GM21723 (cell line): ENCODE results near the gene NAPEPLD.
"Not testable (repeated sequence)": the region's sequence is repeated elsewhere in the genome, so short reads cannot be mapped to it uniquely, and the experiment has no call there.

Experiments used
- ATAC-seq: cut with Tn5 transposase; IDR thresholded peaks from one replicate; pipeline ENCODE4 v1.9.1; 2021; ENCODE audit warnings: mild to moderate bottlenecking, moderate library complexity; ENCODE audit not compliant: unreplicated experiment

The NAPEPLD gene

DNA sequence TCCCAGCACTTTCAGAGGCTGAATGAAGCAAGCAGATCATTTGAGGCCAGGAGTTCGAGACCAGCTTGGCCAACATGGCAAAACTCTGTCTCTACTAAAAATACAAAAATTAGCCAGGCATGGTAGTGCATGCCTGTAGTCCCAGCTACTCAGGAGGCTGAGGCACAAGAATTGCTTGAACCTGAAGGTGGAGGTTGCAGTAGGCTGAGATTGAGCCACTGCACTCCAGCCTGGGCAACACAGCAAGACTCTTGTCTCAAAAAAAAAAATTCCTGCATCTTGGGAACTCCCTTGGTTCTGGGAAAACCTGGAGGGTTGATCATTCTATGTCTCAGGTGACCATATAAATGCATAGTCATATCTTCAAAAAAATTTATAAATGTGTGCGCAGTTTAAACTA lies 4.1 kb downstream of the NAPEPLD start:
- not testable (repeated sequence) for ATAC-seq

DNA sequence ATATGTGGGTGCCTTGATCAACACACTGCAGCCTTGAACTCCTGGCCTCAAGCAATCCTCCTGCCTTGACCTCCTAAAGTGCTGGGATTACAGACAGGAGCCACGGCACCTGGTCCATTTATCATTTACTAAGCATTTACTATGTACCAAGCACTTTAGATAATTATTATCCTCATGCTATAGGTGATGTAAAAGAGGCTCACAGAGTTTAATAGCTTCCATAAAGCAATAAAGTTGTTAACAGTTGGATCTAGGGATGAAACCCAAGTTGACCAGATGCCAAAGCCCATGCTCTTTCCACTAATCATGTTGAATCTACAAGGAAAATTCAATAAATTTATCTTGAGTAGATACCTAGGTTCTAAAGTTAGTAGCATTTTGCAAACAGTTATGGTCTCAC lies 5.0 kb downstream of the NAPEPLD start:
- ATAC-seq, result no peak

DNA sequence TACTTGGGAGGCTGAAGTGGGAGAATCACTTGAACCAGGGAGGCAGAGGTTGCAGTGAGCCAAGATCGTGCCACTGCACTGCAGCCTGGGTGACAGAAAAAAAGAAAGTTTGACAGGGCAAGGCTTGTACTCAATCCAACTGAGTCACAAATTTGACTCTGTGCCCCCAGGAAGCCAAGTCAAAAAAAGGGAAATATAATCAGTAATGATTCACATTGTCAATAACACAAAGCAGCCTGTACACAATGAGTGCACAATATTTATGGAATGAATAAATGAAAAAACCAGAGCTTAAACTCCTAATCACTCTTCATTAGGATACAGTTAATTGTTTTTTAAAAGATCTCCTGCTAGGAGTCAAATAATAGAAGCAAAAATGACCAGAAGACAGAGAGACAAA lies 6.4 kb downstream of the NAPEPLD start:
- no peak for ATAC-seq

DNA sequence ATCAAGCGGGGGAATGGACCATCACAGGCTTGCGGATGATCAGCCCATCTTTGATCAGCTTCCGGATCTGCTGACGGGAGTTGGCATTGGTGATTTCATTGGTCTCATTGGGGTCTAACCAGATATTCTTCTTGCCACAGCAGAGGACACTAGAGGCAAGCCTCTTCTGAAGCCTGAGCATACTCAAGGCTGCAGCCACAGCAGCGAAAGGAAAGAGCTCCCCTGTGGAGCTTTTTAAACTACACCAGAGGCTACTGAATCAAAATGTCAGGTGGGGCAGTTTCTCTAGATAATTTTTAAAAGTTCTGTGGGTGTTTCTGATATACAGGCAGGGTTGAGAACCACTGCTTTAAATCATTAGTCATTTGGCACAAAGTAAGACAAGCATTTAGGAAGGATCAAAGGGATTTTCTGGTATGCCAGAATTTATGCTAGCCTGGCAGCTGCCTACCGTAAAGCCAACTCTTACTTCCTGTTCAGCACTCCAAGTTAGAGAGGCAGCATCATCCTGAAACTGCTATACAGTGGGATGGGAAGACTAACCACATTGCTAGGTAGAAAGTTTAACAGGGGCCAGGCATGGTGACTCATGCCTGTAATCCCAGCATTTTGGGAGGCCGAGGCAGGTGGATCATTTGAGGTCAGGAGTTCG lies 7.0 kb downstream of the NAPEPLD start:
- no peak for ATAC-seq

DNA sequence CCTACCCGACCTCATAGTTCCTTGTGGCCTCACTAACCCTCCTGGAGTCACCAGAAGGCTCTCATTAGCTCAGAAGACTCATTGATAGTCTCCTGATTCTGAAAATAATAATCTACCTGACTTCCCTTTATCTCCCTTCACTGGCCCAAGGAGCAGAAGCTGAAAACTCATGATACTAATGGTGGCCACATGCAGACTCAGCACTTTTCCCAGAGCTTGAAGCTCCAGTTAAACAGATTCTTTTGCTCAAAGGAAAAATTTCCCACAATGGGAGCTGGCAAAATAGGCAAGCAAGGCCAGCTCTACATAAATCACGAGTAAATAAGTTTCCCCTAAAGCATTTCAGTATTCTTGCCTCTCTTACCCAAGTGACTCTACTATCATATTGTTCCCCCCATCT lies 8.2 kb downstream of the NAPEPLD start:
- no peak for ATAC-seq

- no peak for ATAC-seq
Observed at GRCh38 chr7:103140061-103140460, 8.8 kb downstream of the NAPEPLD start.

- no peak for ATAC-seq
Observed at GRCh38 chr7:103134836-103135554, 13.9 kb downstream of the NAPEPLD start.

- ATAC-seq, result no peak
Observed at GRCh38 chr7:103132995-103133688, 15.8 kb downstream of the NAPEPLD start.

DNA sequence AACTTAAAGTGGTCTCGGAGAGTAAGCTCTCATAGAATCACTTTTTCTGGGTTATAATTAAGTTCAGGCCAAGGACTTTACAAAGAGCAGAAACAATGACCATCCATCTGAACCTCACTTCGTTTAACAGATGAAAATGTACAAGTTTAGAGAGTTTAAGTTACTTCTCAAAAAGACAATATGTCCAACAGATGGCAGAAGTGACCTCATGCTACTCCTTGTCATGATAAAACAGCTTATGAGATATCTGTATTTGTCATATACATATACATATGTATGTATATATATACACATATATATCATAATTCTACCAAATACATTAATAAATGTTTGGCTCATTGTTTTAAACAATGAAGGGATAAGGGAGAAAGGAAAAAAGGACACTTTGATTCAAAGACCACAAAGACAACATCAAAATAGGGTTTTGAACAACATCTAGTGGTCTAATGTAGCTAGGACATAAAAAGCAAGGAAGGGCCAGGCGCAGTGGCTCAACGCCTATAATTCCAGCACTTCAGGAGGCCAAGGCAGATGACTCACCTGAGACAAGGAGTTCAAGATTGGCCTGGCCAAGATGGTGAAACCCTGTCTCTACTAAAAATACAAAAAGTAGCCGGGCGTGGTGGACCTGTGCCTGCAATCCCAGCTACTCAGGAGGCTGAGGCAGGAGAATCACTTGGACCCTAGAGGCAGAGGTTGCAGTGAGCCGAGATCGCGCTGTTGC lies 17.8 kb downstream of the NAPEPLD start:
- no peak for ATAC-seq

- ATAC-seq, result no peak
Observed at GRCh38 chr7:103129702-103130549, 19.0 kb downstream of the NAPEPLD start.

- ATAC-seq, result no peak
Observed at GRCh38 chr7:103127006-103127405, 21.9 kb downstream of the NAPEPLD start.

DNA sequence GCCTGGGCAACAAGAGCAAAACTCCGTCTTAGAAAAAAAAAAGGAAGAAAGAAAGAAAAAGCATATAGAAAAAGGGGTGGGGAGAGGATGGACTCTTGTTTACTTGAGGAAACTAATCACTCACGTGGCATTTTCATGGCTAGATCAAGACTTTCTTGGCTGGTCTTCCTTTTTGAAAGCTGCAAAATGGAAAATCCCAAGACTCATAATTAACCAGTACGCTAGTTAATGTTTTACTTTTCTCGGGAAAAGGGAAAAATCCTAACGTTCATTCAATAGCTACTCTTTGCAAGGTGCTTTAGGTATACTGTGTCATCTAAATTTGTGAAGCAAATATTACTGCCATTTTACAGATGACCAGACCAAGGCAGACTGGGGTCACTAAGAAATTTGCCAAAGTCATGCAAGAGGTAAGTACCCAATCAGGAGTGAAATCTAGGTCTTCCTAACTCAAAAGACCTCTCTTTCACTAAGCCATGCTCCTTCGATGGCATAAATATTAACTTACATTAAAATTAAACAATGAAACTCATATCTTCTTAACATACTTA lies 24.4 kb downstream of the NAPEPLD start:
- ATAC-seq, result no peak

- ATAC-seq, result no peak
Observed at GRCh38 chr7:103123529-103123928, 25.4 kb downstream of the NAPEPLD start.

DNA sequence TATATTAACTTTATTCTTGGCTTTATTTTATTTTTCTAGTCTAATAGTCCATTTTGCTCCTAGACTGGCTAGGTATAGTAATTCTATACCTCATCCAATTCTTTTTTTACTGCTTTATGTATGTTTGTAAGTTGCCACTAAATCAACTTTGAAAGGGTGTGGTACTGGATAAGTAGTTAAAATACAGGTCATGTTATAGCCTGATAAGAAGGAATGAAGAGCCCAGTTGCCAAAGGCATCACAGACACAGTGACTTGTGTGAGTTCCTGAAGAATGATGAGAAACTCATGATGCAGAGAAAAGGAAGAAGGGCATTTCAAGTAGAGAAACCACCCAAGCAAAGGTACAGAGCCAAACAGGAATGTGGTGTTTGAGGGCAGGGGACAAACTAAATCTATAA lies 27.3 kb downstream of the NAPEPLD start:
- no peak for ATAC-seq

DNA sequence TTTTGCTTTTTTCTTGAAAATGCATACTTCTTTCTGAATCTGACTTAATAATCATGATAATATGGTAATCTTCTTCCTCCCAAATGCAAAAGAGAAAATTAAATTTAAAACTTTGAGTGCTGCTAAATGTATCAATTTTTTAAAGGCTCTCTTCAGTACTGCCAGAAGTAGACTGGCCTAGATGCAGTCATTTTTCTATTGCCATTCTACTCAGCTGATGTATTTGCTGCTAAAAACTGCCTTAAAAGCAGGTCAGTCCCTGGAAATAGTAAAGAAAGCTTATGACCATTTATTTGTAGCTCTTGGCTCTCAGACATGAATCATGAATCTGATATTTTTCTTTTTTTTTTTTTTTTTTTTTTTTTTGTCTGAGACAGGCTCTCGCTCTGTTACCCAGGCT lies 28.5 kb downstream of the NAPEPLD start:
- ATAC-seq, result no peak

DNA sequence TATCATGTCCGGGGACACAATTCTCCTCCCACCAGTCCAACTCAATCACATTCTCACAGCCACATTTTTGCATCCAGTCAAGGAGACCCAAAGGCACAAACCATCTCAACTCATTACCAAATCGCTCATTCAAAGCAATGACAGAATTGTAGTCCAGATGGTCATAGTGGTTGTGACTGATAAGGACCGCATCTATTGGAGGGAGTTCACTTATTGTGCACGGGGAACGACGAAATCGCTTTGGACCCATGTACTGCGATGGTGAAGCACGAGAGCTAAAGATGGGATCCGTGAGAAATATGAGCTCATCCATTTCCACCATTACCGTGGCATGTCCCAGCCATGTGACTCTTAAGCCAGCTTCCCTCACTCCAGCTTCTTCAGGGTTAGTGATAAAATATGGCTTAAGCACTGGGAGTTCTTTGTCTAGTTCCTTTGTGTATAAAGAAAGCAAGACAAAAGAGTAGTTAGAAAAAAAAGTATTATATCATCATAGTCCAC lies 29.1 kb downstream of the NAPEPLD start:
- no peak for ATAC-seq

- no peak for ATAC-seq
Observed at GRCh38 chr7:103117465-103117864, 31.4 kb downstream of the NAPEPLD start.

DNA sequence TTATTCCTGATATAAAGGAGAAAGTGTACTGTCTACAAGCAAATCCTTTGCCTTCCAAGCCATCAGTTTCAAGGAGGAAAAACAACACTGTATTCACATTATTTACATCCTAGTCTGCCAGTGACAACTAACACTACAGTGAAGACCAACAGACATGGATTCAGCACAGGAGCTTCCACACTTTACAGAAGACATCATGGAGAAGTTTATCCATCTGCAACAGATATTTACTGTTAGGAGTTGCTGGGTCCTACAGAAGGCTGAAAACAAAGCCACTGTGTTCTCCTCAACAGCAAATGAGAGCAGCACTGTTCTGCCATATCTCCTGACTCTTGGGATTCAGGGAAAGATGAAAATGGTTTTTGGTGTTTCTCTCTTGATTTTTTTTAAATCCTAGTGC lies 31.9 kb downstream of the NAPEPLD start:
- ATAC-seq, result no peak

DNA sequence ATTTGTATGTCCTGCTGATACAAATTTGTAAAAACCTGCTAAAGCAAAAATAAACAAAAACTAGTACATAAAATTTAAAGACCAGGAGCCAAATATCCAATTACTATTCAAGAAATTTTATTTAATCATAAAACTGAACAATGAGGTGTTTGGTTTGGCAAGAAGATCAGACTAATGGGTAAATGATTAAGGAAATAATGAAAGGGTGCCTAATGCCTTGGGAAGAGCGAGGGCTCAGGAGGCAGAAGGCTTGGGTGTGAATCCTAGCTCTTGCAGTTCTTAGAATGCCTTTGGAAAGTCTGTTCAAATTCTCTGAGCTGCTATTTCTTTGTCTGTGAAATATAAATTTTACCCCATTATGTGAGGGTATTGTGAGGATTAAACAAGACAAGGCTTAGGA lies 32.4 kb downstream of the NAPEPLD start:
- no peak for ATAC-seq

DNA sequence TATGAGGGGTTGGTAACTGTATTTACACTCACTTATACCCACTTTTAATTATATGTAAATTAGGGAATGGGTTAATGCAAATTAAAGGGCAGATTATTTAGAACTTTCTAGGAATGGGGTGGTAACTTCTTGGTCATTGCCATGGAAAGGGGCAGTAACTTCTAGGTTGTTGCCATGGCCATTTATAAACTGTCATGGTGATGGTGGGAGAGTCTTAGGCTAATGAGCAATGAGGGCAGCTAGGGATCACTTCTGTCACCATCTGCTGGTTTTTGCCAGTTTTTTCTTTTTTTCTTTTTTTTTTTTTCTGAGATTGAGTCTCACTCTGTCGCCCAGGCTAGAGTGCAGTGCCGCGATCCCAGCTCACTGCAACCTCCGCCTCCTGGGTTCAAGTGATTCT lies 33.1 kb downstream of the NAPEPLD start:
- no peak for ATAC-seq
